Naive thymus-derived CD4-positive, alpha-beta T cell (primary cell): ENCODE data around the gene GNG7. TPM values are rescaled to one million over a fixed set of nuclear protein-coding genes. Genes with fewer than 3 reads are reported as not detected.
"Not testable (repeated sequence)": the region's sequence is repeated elsewhere in the genome, so short reads cannot be mapped to it uniquely, and the experiment has no call there.

Source experiments
- ATAC-seq: fragments of 150-1000 bp; cut with Tn5 transposase; 2 replicates; pipeline ENCODE4 v1.10.0; 2021; ENCODE audit warnings: mild to moderate bottlenecking, moderate library complexity
- CTCF ChIA-PET: fragments of 350-600 bp; sonication (Branson Sonifier 250); formaldehyde crosslinking; loops from one replicate; lab custom pipeline; 2021; ENCODE audit warnings: antibody characterized with exemption; lab: Charles Lee
- POLR2A ChIA-PET: fragments of 350-600 bp; sonication (Branson Sonifier 250); formaldehyde crosslinking; loops from one replicate; lab custom pipeline; 2021; ENCODE audit warnings: antibody characterized with exemption, inconsistent platforms; lab: Charles Lee
- DNase-seq, 9 donors: peaks; one replicate each; pipeline versions ENCODE4 v3.0.0 to v3.0.0-alpha.2; 2020 to 2022; ENCODE audit warnings: mixed read lengths in 1 of 9
- H3K27ac ChIP-seq: one replicate; pipeline ENCODE4 v1.7.0; 2013; ENCODE audit warnings: mild to moderate bottlenecking, low read depth, low read length, moderate library complexity
- H3K27me3 ChIP-seq, 2 donors: one replicate each; pipeline ENCODE4 v1.7.0; 2013; ENCODE audit warnings: low read length in 2 of 2, mild to moderate bottlenecking in 2 of 2, moderate library complexity in 2 of 2; ENCODE audit not compliant: control insufficient read depth in 2 of 2, insufficient read depth in 2 of 2
- H3K36me3 ChIP-seq, 3 experiments: 1 replicate in 2 of 3; 2 replicates in 1 of 3; pipeline ENCODE4 v1.7.0; 2013; ENCODE audit warnings: low read length in 3 of 3, mild to moderate bottlenecking in 3 of 3, moderate library complexity in 1 of 3; ENCODE audit not compliant: insufficient read depth in 3 of 3, control insufficient read depth in 2 of 3
- H3K4me1 ChIP-seq, 2 donors: one replicate each; pipeline ENCODE4 v1.7.0; 2013; ENCODE audit warnings: low read length in 2 of 2, mild to moderate bottlenecking in 2 of 2, moderate library complexity in 1 of 2; ENCODE audit not compliant: control insufficient read depth in 2 of 2, insufficient read depth in 2 of 2
- H3K4me3 ChIP-seq: 2 replicates; pipeline ENCODE4 v1.7.0; 2013; ENCODE audit warnings: mild to moderate bottlenecking, low read length
- H3K9me3 ChIP-seq, 3 experiments: 1 replicate in 2 of 3; 2 replicates in 1 of 3; pipeline ENCODE4 v1.7.0; 2013; ENCODE audit warnings: low read length in 3 of 3; ENCODE audit not compliant: control insufficient read depth in 2 of 3
- H3K27ac Mint-ChIP-seq, 9 donors: one replicate each; pipeline ENCODE4 v1.8.0; 2020 to 2022; ENCODE audit warnings: mixed read lengths in 9 of 9, mild to moderate bottlenecking in 8 of 9, moderate library complexity in 5 of 9, inconsistent platforms in 2 of 9
- H3K27me3 Mint-ChIP-seq, 5 donors: one replicate each; pipeline ENCODE4 v1.8.0; 2021 to 2022; ENCODE audit warnings: mixed read lengths in 5 of 5, mild to moderate bottlenecking in 1 of 5
- H3K36me3 Mint-ChIP-seq, 5 donors: one replicate each; pipeline ENCODE4 v1.8.0; 2020 to 2022; ENCODE audit warnings: mixed read lengths in 5 of 5, mild to moderate bottlenecking in 3 of 5, inconsistent platforms in 1 of 5
- H3K4me1 Mint-ChIP-seq, 7 donors: one replicate each; pipeline ENCODE4 v1.8.0; 2020 to 2022; ENCODE audit warnings: mixed read lengths in 7 of 7, mild to moderate bottlenecking in 3 of 7, inconsistent platforms in 1 of 7
- H3K4me3 Mint-ChIP-seq, 10 donors: one replicate each; pipeline ENCODE4 v1.8.0; 2020 to 2022; ENCODE audit warnings: mild to moderate bottlenecking in 10 of 10, mixed read lengths in 10 of 10, moderate library complexity in 6 of 10, inconsistent platforms in 2 of 10
- H3K9me3 Mint-ChIP-seq, 11 donors: one replicate each; pipeline ENCODE4 v1.8.0; 2020 to 2022; ENCODE audit warnings: mixed read lengths in 11 of 11, mild to moderate bottlenecking in 4 of 11, inconsistent platforms in 1 of 11, moderate library complexity in 1 of 11
- intact Hi-C, 2 donors: fragments of 100-400 bp; cut with micrococcal nuclease; formaldehyde crosslinking; loops; one replicate each; pipeline ENCODE4 v1.15.1; 2023
- polyA plus RNA-seq, 2 donors: library from polyadenylated mRNA; unstranded; fragments of 300-500 nt; fragmentation: Illumina TruSeq; gene quantifications; one replicate each; pipeline ENCODE4 v1.2.3, GENCODE V29; 2021
- total RNA-seq, 6 experiments: library from RNA in 5 of 6; stranded (reverse) in 5 of 6; gene quantifications; 1 replicate in 5 of 6; 2 replicates in 1 of 6; pipeline ENCODE4 v1.2.3 and lab custom pipeline; 2021 to 2026

GNG7 gene
- total and polyA plus RNA-seq, 7 experiments from 2014 or later, result 0.31 to 6.8 (median 4.7) TPM

DNA sequence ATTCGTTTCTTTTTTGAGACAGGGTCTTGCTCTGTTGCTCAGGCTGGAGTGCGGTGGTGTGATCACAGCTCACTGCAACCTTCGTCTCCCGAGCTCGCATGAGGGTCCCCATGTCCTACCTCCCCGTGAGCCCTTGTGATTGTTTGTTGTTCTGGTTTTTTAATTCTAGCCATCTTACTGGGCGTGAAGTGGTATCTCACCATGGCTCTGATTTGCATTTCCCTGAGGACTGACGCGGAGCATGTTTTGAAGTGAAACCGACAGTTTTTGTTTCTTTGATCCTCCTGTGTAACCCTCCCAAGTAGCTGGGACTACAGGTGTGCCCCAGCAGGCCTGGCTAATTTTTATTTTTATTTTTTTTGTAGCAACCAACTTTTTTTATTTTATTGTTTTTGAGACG lies 21.7 kb downstream of the GNG7 start:
- Mint-ChIP-seq H3K9me3 (peaks cover 0 to 1% (median 0%) of the 10 kb centered on the region in 11 donors), H3K36me3 (peaks cover 0 to 16% (median 0%) of the 10 kb centered on the region in 5 donors), H3K4me1 (peaks cover 0 to 6% (median 0%) of the 10 kb centered on the region in 7 donors), H3K27ac (peak overlapping the region in 1 of 9 donors; percentile 41), H3K4me3 (no peak overlapping the region), H3K27me3 (no peaks in the 10 kb centered on the region)
- POLR2A ChIA-PET, result no interaction called here
- H3K36me3 ChIP-seq, result no peaks in the 10 kb centered on the region
- CTCF ChIA-PET, result interaction anchor here (1.6 kb wide), 1 partner anchor 33 kb away, joined by 4 read pairs; no protein-coding TSS in a partner anchor
- intact Hi-C loops, result no loop called here
- H3K9me3 ChIP-seq, result no peaks in the 10 kb centered on the region
- H3K4me3 ChIP-seq, result no peak overlapping the region
- H3K27ac ChIP-seq, result no peak overlapping the region
- DNase-seq (no peak), ATAC-seq (peak; percentile 37)
- no peaks in the 10 kb centered on the region for H3K27me3 ChIP-seq
- no peaks in the 10 kb centered on the region for H3K4me1 ChIP-seq

DNA sequence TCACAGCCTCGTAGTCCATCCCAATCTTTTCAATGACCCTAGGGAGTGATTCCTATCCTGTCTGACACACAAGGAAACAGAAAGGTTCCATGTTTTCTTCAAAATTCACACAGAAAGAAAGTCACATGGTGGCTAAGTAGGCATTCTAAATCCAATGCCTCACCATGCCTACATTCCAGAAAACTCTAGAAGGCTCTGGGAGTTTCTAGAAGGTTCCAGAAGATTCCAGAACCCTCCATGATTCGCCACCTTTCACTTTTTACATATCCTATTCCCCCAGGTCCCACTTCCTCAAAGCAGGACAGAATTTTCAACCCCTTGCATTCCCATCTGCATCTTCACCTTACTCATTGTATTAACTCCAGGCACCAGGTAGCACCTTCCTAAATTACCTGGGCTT lies 23.1 kb downstream of the GNG7 start:
- Histone ChIP-seq H3K27ac (no peak overlapping the region), H3K4me3 (no peak overlapping the region), H3K36me3 (no peaks in the 10 kb centered on the region), H3K27me3 (no peaks in the 10 kb centered on the region), H3K4me1 (no peaks in the 10 kb centered on the region), H3K9me3 (no peaks in the 10 kb centered on the region)
- Mint-ChIP-seq H3K27me3 (no peaks in the 10 kb centered on the region), H3K9me3 (peaks cover 0 to 1% (median 0%) of the 10 kb centered on the region in 11 donors), H3K4me3 (no peak overlapping the region), H3K36me3 (peaks cover 0 to 29% (median 0%) of the 10 kb centered on the region in 5 donors), H3K4me1 (peaks cover 0 to 6% (median 0%) of the 10 kb centered on the region in 7 donors), H3K27ac (peak overlapping the region in 1 of 9 donors; percentile 22)
- CTCF ChIA-PET, result no interaction called here
- no peak for ATAC-seq
- intact Hi-C loops, result no loop called here
- no peak for DNase-seq
- POLR2A ChIA-PET, result no interaction called here

GRCh38 chr19:2678948-2679347 lies 23.5 kb downstream of the GNG7 start:
- CTCF ChIA-PET, H3K4me3 Mint-ChIP-seq: not testable (repeated sequence)

GRCh38 chr19:2678044-2678671 lies 24.3 kb downstream of the GNG7 start:
- H3K36me3 Mint-ChIP-seq, result peaks cover 0 to 24% (median 0%) of the 10 kb centered on the region in 5 donors
- Histone ChIP-seq H3K27ac (no peak overlapping the region), H3K4me3 (no peak overlapping the region), H3K27me3 (no peaks in the 10 kb centered on the region), H3K4me1 (no peaks in the 10 kb centered on the region), H3K36me3 (no peaks in the 10 kb centered on the region), H3K9me3 (no peaks in the 10 kb centered on the region)
- intact Hi-C loops, result no loop called here
- CTCF ChIA-PET, result interaction anchor here (0.8 kb wide), 1 partner anchor 1164 kb away, joined by 3 read pairs; no protein-coding TSS in a partner anchor
- peaks cover 0 to 1% (median 0%) of the 10 kb centered on the region in 11 donors for H3K9me3 Mint-ChIP-seq
- H3K4me3 Mint-ChIP-seq, result no peak overlapping the region
- DNase-seq, result no peak
- POLR2A ChIA-PET, result no interaction called here
- peaks cover 0 to 6% (median 0%) of the 10 kb centered on the region in 7 donors for H3K4me1 Mint-ChIP-seq
- no peak overlapping the region for H3K27ac Mint-ChIP-seq
- H3K27me3 Mint-ChIP-seq, result no peaks in the 10 kb centered on the region
- peak; percentile 60 for ATAC-seq

More at GRCh38 chr19:2678948-2679347, 23.5 kb downstream of the GNG7 start:
- H3K4me1 ChIP-seq, H3K27me3 ChIP-seq, POLR2A ChIA-PET, ATAC-seq, intact Hi-C loops, H3K36me3 ChIP-seq, H3K27me3 Mint-ChIP-seq, DNase-seq, H3K4me3 ChIP-seq, H3K27ac ChIP-seq, H3K9me3 Mint-ChIP-seq, H3K4me1 Mint-ChIP-seq, H3K9me3 ChIP-seq: not testable (repeated sequence)
- Mint-ChIP-seq H3K27ac (peak overlapping the region in 1 of 9 donors; percentile 12), H3K36me3 (peaks cover 0 to 29% (median 0%) of the 10 kb centered on the region in 5 donors)

DNA sequence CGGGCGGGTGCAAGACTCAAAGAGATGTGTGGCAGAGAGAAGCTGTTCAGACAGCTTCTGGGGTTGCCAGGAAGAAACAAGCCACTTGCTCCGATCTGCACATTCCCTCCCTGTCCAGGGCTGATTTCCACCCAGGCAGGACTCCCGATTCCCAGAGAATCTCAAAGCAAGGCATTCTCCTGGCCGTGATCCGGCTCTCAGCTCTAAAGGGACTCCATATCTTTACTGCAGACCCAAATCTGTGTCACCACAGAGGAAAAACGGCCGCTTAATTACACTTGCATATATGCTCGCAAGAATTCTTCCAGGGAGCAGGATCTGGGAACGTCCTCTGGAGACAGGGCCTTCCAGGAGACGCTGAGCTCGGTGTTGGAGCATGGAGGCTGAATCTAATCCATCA lies 25.7 kb downstream of the GNG7 start:
- Mint-ChIP-seq H3K4me1 (peaks cover 0 to 6% (median 0%) of the 10 kb centered on the region in 7 donors), H3K27me3 (no peaks in the 10 kb centered on the region), H3K27ac (no peak overlapping the region), H3K4me3 (no peak overlapping the region), H3K36me3 (peaks cover 0 to 20% (median 0%) of the 10 kb centered on the region in 5 donors), H3K9me3 (peaks cover 0 to 1% (median 0%) of the 10 kb centered on the region in 11 donors)
- Histone ChIP-seq H3K4me3 (no peak overlapping the region), H3K36me3 (no peaks in the 10 kb centered on the region), H3K27ac (no peak overlapping the region), H3K9me3 (no peaks in the 10 kb centered on the region), H3K27me3 (no peaks in the 10 kb centered on the region), H3K4me1 (no peaks in the 10 kb centered on the region)
- intact Hi-C loops, result no loop called here
- DNase-seq, result no peak
- ChIA-PET CTCF (no interaction called here), POLR2A (no interaction called here)
- no peak for ATAC-seq

- ChIA-PET POLR2A (no interaction called here), CTCF (no interaction called here)
- H3K4me3 ChIP-seq, result no peak overlapping the region
- H3K27me3 ChIP-seq, result no peaks in the 10 kb centered on the region
- Mint-ChIP-seq H3K4me1 (peaks cover 0 to 6% (median 0%) of the 10 kb centered on the region in 7 donors), H3K9me3 (no peaks in the 10 kb centered on the region), H3K27ac (no peak overlapping the region), H3K36me3 (peaks cover 0 to 15% (median 0%) of the 10 kb centered on the region in 5 donors), H3K4me3 (no peak overlapping the region), H3K27me3 (no peaks in the 10 kb centered on the region)
- ATAC-seq (no peak), DNase-seq (no peak)
- intact Hi-C loops, result no loop called here
- no peaks in the 10 kb centered on the region for H3K4me1 ChIP-seq
- H3K27ac ChIP-seq, result no peak overlapping the region
- H3K36me3 ChIP-seq, result no peaks in the 10 kb centered on the region
- no peaks in the 10 kb centered on the region for H3K9me3 ChIP-seq
Measured at GRCh38 chr19:2675892-2676291, 26.6 kb downstream of the GNG7 start.

DNA sequence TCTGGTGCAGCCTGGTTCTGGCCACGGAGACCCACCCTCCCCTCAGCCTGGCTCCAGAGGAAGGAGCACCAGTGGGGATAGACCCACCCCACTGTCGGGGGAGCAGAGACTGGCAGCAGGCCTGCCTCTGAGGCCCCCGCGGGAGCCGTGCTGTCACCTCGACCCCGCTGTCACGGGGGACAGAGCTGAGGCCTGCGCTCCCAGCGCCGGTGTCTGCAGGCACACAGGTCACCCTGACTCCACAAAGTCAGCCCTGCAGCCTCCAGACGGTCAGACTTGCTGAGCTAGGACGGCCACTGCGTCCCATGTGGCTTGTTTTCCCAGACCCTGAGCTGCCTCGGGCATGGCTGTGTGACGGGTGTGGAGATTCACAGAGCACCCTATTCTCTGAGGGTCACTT lies 32.3 kb downstream of the GNG7 start:
- DNase-seq (no peak), ATAC-seq (no peak)
- intact Hi-C loops, result no loop called here
- no peak overlapping the region for H3K4me3 Mint-ChIP-seq
- H3K9me3 ChIP-seq, result no peaks in the 10 kb centered on the region
- H3K4me1 ChIP-seq, result no peaks in the 10 kb centered on the region
- H3K4me1 Mint-ChIP-seq, result no peaks in the 10 kb centered on the region
- H3K27ac ChIP-seq, result no peak overlapping the region
- CTCF ChIA-PET, result no interaction called here
- POLR2A ChIA-PET, result no interaction called here
- H3K9me3 Mint-ChIP-seq, result peaks cover 0 to 2% (median 0%) of the 10 kb centered on the region in 11 donors
- no peaks in the 10 kb centered on the region for H3K36me3 ChIP-seq
- H3K27ac Mint-ChIP-seq, result no peak overlapping the region
- no peak overlapping the region for H3K4me3 ChIP-seq
- no peaks in the 10 kb centered on the region for H3K27me3 Mint-ChIP-seq
- peaks cover 0 to 10% (median 0%) of the 10 kb centered on the region in 5 donors for H3K36me3 Mint-ChIP-seq
- H3K27me3 ChIP-seq, result no peaks in the 10 kb centered on the region
